Stimulated activated CD8-positive, alpha-beta memory T cell treated with anti-CD3 and anti-CD28 coated beads, Interleukin-15, amount 100 ng/mL, for 1 hour (primary cell): ENCODE results near the gene WASL.
"Not testable (repeated sequence)": the region's sequence is repeated elsewhere in the genome, so short reads cannot be mapped to it uniquely, and the experiment has no call there.

Source experiments
- DNase-seq: peaks from one replicate; pipeline ENCODE4 v3.0.0-alpha.2; 2020; ENCODE audit warnings: low read depth

Gene WASL

GRCh38 chr7:123732413-123733091 lies 16.3 kb downstream of the WASL start:
- DNase-seq = no peak

- no peak for DNase-seq
Measured at GRCh38 chr7:123729218-123729578, 19.6 kb downstream of the WASL start.

DNA sequence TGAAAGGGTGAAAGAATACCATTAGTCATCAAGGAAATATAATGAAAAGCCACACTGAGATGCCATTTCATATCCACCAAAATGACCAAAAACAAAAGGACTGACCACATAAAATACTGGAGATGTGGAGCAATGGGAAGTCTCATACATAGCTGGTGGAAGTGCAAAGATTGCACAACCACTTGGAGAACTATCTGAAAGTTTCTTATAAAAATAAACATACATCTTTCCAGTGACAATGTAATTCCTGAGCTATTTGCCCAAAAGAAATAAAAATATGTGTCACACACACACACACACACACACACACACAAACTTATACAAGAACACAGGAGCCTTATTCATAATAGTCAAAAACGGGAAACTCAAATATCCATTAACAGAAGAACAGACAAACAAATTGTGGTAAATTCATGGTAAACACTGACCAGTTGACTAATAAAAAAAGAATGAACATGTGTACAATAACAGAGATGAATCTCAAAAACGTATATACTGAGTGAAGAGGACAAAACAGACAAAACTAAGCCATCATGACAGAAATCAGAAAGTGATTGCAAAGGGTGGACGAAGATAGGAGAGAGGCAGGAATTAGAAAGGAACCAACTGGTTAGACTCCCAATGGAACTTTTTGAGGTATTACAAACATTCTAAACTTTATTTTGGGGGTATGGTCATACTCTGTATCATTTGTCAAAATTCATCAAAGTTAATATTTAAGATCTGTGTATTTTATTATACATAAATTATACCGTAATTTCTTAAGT lies 21.5 kb downstream of the WASL start:
- DNase-seq = no peak

DNA sequence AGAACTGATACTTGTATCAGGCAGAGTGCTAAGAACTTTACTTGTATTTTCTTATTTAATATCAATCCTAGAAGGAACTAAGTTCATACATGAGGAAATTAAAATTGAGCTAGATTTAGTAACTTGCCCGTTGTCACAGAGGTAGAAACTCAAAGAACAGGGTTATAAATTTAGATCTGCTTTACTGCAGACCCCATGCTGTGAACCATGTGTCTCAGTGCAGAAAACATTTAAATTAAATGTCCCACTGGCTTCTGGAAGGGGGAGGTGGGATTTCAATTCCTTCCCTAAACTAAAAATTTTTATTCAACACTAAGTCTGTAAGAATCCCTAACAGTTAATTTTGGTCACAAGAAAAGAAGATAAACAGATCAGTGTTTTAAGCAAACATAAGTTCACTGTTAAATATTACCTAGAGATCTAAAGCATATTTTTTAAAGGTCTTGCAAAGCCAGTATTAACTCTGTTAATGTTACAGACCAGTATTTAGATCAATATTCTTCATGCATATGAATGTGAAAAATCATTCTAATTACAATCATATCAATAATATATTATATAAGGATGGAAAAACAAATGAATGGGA lies 23.1 kb downstream of the WASL start:
- DNase-seq = no peak

GRCh38 chr7:123724817-123725253 lies 24.0 kb downstream of the WASL start:
- no peak for DNase-seq

- no peak for DNase-seq
Measured at GRCh38 chr7:123723913-123724312, 24.9 kb downstream of the WASL start.

DNA sequence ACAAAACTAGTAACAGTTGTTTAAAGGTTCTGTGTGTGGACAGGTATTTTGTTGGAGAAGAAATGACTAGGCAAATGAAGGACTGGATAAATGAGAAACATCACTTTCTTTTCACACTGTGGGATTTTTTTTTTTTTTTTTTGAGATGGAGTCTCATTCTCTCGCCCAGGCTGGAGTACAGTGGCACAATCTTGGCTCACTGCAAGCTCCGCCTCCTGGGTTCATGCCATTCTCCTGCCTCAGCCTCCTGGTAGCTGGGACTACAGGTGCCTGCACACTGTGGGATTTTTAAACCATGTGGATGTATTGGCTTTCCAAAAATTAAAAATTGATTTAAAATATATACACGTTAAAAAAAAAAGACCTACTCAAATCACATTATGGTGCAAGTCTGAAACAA lies 28.3 kb downstream of the WASL start:
- DNase-seq = not testable (repeated sequence)

GRCh38 chr7:123719197-123719721 lies 29.5 kb downstream of the WASL start:
- no peak for DNase-seq

DNA sequence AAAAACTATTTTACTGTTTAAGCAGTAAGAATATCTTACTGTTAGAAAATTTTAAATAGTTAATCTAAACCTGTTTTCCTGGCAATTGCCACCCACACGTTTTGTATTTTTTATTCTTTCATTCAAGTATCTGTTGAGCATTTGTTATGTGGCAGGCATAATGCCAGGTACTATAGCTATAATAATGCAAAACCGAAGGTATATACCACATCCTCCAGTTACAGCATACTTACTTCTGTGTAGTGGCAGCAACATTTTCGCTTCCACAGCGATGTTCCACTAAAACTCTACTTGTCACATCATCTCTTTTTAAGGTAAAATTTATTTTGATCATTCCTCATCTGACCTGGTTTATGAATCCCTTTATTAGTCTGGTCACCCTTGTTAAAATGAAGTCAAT lies 30.0 kb downstream of the WASL start:
- DNase-seq = no peak

GRCh38 chr7:123717689-123718088 lies 31.1 kb downstream of the WASL start:
- no peak for DNase-seq

GRCh38 chr7:123716877-123717276 lies 31.9 kb downstream of the WASL start:
- no peak for DNase-seq

DNA sequence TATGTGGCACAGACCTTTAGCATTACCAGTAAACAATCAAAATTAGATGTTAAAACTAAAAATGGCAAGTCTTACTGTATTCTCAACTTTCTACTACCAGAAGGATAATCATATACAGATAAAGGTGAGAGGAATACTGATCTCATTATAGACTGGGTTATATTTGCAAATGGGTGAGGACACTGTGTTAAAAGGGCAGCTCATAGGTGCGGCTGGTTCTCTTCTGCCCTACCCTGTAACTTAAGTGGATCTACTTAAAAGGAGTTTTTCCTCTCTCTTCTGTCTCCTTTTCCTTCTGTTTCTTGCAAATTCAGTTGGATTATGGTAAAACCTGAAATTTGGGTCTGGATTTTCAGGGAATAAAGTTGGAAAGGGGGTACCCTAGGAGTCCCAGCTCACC lies 33.0 kb downstream of the WASL start:
- no peak for DNase-seq

DNA sequence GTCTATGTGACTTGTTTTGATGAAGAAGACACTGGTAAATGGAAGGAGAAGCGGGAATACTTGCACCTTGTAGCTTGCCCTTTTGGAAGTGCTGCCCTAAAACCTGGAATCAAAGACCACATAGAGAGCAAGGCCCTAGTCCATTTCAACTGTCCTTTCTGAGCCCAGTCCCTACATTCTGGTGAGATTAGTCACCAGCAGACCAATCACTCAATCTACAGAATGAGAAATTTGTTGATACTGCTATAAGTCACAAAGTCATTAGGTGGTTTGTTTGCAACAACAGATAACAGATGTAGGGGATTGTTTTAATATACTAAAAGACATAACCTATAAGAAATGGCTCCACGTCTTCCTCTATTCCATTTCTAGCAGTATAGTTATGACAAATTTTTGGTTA lies 33.6 kb downstream of the WASL start:
- no peak for DNase-seq

DNA sequence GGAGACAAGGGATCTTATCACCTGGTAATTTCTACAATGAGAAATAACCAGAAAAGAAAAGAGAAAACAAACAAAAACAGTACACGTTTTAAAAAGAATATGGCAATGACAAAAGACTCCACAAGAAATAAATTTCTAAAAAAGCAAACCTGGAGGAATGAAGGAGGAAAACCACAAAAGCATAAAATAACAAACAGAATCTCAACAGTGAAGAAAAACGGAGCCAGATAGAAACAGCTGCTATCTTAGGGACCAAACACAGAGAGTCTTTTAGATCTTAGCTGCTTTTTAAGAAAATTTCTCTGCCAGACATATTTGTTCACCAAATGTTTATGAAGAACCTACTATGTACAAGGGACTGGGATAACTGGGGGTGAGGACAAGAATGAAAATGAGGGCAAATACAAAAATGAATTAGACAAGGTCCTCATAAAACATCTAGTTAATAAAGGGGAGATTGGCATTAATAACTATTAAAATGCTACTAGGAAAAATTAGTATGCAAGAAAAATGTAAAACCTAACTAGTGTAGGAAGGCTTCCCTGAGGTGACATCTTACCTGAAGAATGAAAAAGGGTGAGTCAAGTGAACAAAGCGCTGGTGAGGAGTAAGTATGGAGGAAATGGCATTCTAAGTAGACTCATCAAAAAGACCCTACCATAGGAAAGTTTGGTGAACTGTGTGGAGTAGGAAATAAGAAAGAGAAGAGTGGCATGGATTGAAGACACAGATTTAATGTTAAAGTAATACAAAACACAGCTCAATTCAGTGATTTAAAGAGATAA lies 34.3 kb downstream of the WASL start:
- no peak for DNase-seq

DNA sequence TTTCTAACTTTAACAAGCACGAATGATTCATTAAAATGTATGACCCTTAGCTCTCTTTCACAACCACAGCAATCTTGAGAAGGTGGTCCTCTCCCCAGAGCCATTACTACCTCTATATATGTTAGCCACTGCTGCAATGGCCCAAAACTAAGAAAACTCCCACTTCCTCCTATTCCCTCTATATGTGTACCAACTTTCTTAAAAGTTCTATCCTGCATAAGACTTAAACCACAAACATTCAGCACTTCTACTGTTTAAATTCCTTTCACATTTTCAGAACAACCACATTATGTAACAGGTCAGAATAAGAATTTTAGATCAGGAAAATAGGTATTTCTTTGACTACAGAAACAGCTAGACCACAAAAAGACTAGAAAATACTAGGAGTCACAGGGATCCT lies 36.2 kb downstream of the WASL start:
- no peak for DNase-seq

GRCh38 chr7:123711832-123712293 lies 36.9 kb downstream of the WASL start:
- no peak for DNase-seq

- DNase-seq = no peak
Measured at GRCh38 chr7:123710683-123711082, 38.1 kb downstream of the WASL start.

DNA sequence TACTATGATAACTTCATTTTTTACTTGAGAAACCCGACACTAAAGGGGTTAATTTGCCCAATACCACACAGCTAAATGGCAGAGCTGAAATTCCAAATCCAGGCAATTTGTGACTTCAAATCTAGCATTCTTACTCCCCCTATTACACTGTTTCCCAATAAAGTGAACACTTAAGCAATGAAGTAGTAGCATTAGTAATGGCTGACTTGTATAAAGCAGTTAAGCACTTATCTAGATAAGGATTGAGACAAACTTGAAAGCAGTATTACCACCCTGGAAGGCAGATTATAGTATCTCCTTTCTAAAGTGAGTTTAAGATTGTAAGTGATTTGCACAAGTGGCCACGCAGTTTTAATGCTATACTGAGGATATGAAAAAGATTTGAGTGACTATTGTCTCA lies 39.3 kb downstream of the WASL start:
- no peak for DNase-seq

GRCh38 chr7:123705211-123705901 lies 43.4 kb downstream of the WASL start:
- DNase-seq = no peak

GRCh38 chr7:123695944-123696677 lies 52.7 kb downstream of the WASL start:
- DNase-seq = no peak

DNA sequence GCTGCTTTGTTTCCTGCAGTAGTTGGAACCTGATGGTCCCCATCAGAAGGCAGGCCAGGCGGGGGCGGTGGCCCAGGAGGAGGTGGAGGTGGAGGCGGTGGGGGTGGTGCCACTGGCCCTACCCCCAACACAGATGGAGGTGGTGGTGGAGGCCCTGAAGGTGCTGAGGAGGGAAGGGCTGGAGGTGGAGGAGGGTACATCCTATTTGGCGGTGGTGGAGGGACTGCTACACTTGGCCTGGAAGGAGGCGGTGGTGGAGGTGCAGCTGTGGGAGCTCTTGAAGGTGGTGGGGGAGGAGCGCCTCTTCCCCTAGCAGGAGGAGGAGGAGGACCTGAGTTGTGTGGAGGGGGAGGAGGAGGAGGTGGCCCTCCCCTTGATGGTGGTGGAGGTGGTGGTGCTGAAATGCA lies 56.3 kb downstream of the WASL start:
- no peak for DNase-seq
